Body of pancreas (tissue), 4 donors: Measurements from ENCODE around the gene ACACA. TPM values are rescaled to one million over a fixed set of nuclear protein-coding genes. Genes with fewer than 3 reads are reported as not detected.
A peak's percentile ranks its signal among the peaks of the same experiment; 100 is the strongest.

ENCODE experiments used
- ATAC-seq: fragments of 150-250 bp; one replicate; pipeline ENCODE4 v1.9.1; 2016
- DNase-seq, 4 donors: peaks; one replicate each; pipeline ENCODE4 v3.0.0-alpha.2; 2019
- H3K27ac ChIP-seq, 4 donors: fragments of 200-600 bp; sonication (generic); 1 replicate in 3 of 4; 2 replicates in 1 of 4; pipeline versions ENCODE4 v1.5.1 to v1.6.1; 2016 to 2019; ENCODE audit warnings: mild to moderate bottlenecking in 1 of 4, mixed read lengths in 1 of 4, moderate library complexity in 1 of 4
- H3K27me3 ChIP-seq, 2 donors: fragments of 200-600 bp; sonication (generic); one replicate each; pipeline ENCODE4 v1.6.0; 2016; ENCODE audit warnings: mild to moderate bottlenecking in 1 of 2
- H3K36me3 ChIP-seq, 2 donors: fragments of 200-600 bp; sonication (generic); replicated peaks in 1 of 2; 2 replicates each; pipeline ENCODE4 v1.5.1; 2016; ENCODE audit warnings: low read depth in 2 of 2; ENCODE audit not compliant: insufficient read depth in 1 of 2
- H3K4me1 ChIP-seq: fragments of 200-600 bp; sonication (generic); one replicate; pipeline ENCODE4 v1.6.0; 2016
- H3K4me3 ChIP-seq, 2 donors: fragments of 200-600 bp; sonication (generic); 1 replicate in 1 of 2; 2 replicates in 1 of 2; pipeline ENCODE4 v1.5.1; 2016 to 2019
- H3K9me3 ChIP-seq, 3 donors: fragments of 200-600 bp; sonication (generic); 1 replicate in 2 of 3; 2 replicates in 1 of 3; pipeline ENCODE4 v1.5.1; 2016
- POLR2A ChIP-seq, 3 donors: fragments of 450-650 bp; IDR thresholded peaks; one replicate each; pipeline ENCODE4 v1.6.1; 2016; ENCODE audit warnings: antibody characterized with exemption in 3 of 3, mild to moderate bottlenecking in 2 of 3
- WGBS, 2 donors: methylation state at CpG; one replicate each; pipeline ENCODE4 v1.1.5; 2017; 5-methylcytosine and 5-hydroxymethylcytosine counted together
- intact Hi-C: fragments of 100-400 bp; cut with DNase I; formaldehyde crosslinking; loops from one replicate; pipeline ENCODE4 v1.15.1; 2023
- total RNA-seq, 2 donors: library from RNA; depleted of rRNA; stranded (reverse); fragments of >200 nt; gene quantifications; one replicate each; pipeline ENCODE4 v1.1.0, GENCODE V29; 2016
- TF ChIP-seq, protein P1 (sequence below), 7 experiments: fragments of 450-650 bp in 4 of 7; fragments of 200-600 bp in 3 of 7; sonication (generic) in 3 of 7; IDR thresholded peaks; one replicate each; pipeline ENCODE4 v1.5.1; 2016 to 2019; ENCODE audit warnings: antibody characterized with exemption in 7 of 7

ACACA gene
- total RNA-seq, 2 donors from 2014 or later = 9.1 to 49.1 TPM

DNA sequence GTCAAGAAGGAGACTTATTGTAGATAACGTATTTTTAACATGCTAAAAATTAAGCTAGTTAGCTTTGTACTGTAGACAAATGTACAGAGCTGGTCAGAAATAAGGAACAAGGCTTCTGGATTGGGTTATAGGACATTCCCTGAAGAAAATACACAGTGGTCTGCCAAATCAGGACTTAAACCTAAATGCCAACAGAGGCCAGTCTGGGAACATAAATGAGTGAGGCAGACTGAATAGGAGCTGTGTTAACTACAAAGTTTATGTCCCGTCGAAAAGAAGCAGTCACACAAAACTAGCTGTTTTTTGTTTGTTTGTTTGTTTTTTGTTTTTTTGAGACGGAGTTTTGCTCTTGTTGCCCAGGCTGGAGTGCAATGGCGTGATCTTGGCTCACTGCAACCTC lies 151.2 kb downstream of the ACACA start:
- Histone ChIP-seq H3K27me3 (no peaks in the 10 kb centered on the region), H3K4me1 (no peaks in the 10 kb centered on the region), H3K9me3 (no peaks in the 10 kb centered on the region), H3K27ac (no peak overlapping the region), H3K36me3 (peaks cover 0 to 3% of the 10 kb centered on the region in 2 donors), H3K4me3 (no peak overlapping the region)
- WGBS, 2 donors = 73 to 81% methylated on average over 5 of the region's 5 CpGs
- intact Hi-C loops = no loop called here
- DNase-seq (no peak), ATAC-seq (no peak)
- TF ChIP-seq POLR2A (IDR thresholded peaks at IDR 0.05) = no peak
- TF ChIP-seq, protein P1, sequence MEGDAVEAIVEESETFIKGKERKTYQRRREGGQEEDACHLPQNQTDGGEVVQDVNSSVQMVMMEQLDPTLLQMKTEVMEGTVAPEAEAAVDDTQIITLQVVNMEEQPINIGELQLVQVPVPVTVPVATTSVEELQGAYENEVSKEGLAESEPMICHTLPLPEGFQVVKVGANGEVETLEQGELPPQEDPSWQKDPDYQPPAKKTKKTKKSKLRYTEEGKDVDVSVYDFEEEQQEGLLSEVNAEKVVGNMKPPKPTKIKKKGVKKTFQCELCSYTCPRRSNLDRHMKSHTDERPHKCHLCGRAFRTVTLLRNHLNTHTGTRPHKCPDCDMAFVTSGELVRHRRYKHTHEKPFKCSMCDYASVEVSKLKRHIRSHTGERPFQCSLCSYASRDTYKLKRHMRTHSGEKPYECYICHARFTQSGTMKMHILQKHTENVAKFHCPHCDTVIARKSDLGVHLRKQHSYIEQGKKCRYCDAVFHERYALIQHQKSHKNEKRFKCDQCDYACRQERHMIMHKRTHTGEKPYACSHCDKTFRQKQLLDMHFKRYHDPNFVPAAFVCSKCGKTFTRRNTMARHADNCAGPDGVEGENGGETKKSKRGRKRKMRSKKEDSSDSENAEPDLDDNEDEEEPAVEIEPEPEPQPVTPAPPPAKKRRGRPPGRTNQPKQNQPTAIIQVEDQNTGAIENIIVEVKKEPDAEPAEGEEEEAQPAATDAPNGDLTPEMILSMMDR (IDR thresholded peaks at IDR 0.05) = no peak

DNA sequence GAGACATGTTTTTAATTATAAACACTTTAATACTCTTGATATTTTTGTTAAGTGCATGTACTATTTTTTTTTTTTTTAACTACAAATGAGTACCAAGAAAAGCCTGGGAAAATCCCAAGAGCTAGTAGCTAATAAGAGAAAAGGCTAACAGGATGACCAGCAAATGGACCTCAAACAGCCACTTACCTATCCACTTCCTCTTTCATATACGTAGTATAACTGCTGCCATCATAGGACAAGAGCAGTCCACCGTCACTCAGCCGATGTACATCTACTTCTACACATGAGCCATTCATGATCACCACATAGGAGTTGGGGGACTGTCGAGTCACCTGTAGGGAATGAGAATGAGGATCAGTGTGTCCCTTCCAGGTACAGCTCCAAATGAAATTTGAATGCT lies 158.8 kb downstream of the ACACA start:
- no peaks in the 10 kb centered on the region for H3K9me3 ChIP-seq
- peaks cover 0 to 15% of the 10 kb centered on the region in 2 donors for H3K36me3 ChIP-seq
- H3K4me3 ChIP-seq = no peak overlapping the region
- no peak for DNase-seq
- ATAC-seq = no peak
- intact Hi-C loops = no loop called here
- WGBS, 2 donors = 87 to 97% methylated on average over 4 of the region's 4 CpGs
- TF ChIP-seq, protein P1 (IDR thresholded peaks at IDR 0.05) = no peak
- TF ChIP-seq POLR2A (IDR thresholded peaks at IDR 0.05) = no peak
- no peaks in the 10 kb centered on the region for H3K4me1 ChIP-seq
- H3K27me3 ChIP-seq = no peaks in the 10 kb centered on the region
- H3K27ac ChIP-seq = no peak overlapping the region

DNA sequence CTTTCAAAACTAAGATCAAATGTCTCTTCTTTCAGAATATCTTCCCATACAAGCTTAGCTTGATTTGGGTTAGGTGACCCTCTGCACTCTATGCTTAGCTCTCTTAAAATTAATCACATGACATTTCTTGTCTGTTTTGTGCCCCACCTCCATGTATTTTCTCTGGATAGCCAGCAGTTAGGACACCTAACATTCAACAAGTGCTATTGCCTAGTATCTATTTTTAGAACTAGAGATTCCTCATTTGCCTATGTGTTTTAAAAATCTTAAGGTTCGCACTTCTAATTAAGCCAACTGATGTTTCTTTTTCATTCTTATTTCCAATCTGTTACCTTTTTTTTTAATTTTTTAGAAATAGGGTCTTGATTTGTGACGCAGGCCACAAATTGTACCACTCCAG lies 160.6 kb downstream of the ACACA start:
- DNase-seq = no peak
- no peak overlapping the region for H3K4me3 ChIP-seq
- WGBS, 2 donors = 95 to 99% methylated on average over 2 of the region's 2 CpGs

DNA sequence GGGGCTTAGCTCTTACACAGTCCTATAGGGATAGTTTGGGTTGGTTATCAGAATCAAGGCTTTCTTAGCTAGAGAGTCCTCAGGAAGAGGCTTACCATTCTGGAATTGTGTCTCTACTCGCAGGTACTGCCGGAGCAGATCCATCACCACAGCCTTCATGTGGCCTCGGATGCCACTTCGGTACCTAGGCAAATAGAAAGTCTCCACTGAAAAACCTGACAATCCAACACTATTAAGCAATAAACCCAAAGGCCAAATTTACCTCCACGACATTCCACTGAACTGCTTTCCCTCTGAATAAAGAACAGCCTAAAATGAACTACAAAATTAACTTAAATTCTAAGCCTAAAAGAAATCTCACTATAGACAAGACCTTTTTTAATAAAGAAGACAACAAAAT lies 166.3 kb downstream of the ACACA start:
- no peaks in the 10 kb centered on the region for H3K27me3 ChIP-seq
- DNase-seq = no peak
- no peaks in the 10 kb centered on the region for H3K4me1 ChIP-seq
- peak overlapping the region in 1 of 4 donors; percentile 11 for H3K27ac ChIP-seq
- intact Hi-C loops = no loop called here
- WGBS, 2 donors = 92 to 93% methylated on average over 5 of the region's 5 CpGs
- no peak overlapping the region for H3K4me3 ChIP-seq
- no peak for ATAC-seq
- H3K9me3 ChIP-seq = no peaks in the 10 kb centered on the region
- H3K36me3 ChIP-seq = peaks cover 0 to 11% of the 10 kb centered on the region in 2 donors
- TF ChIP-seq, protein P1 (IDR thresholded peaks at IDR 0.05) = no peak
- TF ChIP-seq POLR2A (IDR thresholded peaks at IDR 0.05) = no peak

More for the DNA sequence above, 160.6 kb downstream of the ACACA start:
- H3K36me3 ChIP-seq = peaks cover 0 to 15% of the 10 kb centered on the region in 2 donors
- H3K27ac ChIP-seq = no peak overlapping the region
- TF ChIP-seq POLR2A (IDR thresholded peaks at IDR 0.05) = no peak
- TF ChIP-seq, protein P1 (IDR thresholded peaks at IDR 0.05) = no peak
- intact Hi-C loops = no loop called here
- no peaks in the 10 kb centered on the region for H3K4me1 ChIP-seq
- no peaks in the 10 kb centered on the region for H3K27me3 ChIP-seq
- no peak for ATAC-seq
- H3K9me3 ChIP-seq = no peaks in the 10 kb centered on the region

DNA sequence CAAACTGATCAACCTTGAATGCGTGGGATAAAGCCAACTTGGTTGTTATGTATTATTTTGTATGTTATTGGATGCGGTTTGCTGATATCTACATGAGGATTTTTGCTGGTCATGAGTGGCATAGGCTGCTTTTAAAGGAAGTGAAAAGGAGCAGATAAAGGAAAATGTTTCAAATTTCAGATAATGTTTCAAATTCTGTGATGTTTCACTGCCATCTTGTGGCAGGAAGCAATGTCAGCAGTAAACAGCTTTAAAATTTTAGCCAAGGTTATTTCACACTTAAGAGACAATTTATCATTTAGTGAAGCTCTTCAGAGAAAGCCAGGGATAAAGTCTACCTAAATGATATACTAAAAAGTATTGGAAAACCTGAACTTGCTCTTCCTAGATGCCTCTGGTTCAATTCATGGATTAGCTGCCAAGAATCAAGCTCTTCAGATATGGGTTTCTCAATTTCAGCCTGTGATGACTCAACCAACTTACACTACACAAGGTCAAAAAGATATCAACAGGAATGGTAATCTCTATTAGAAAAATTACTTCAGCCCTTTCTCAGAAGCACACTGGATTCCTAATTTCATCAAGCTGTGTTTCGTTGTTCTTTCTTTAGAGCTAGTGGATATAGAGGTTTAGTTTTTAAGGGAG lies 166.8 kb downstream of the ACACA start:
- peak; percentile 27 for ATAC-seq

More for the DNA sequence above, 166.8 kb downstream of the ACACA start:
- no peaks in the 10 kb centered on the region for H3K27me3 ChIP-seq
- H3K27ac ChIP-seq = peak overlapping the region in 1 of 4 donors; percentile 11
- WGBS, 2 donors = 50 to 55% methylated on average over 3 of the region's 3 CpGs
- TF ChIP-seq POLR2A (IDR thresholded peaks at IDR 0.05) = no peak
- TF ChIP-seq, protein P1 (IDR thresholded peaks at IDR 0.05) = peak in 6 of 7 experiments; percentile 30 to 65 (median 58)
- no peaks in the 10 kb centered on the region for H3K9me3 ChIP-seq
- intact Hi-C loops = no loop called here
- no peak overlapping the region for H3K4me3 ChIP-seq
- DNase-seq = no peak
- no peaks in the 10 kb centered on the region for H3K4me1 ChIP-seq
- H3K36me3 ChIP-seq = peaks cover 0 to 13% of the 10 kb centered on the region in 2 donors
